Measurements from ENCODE around the gene ITPR2.
"Not testable (repeated sequence)": the region's sequence is repeated elsewhere in the genome, so short reads cannot be mapped to it uniquely, and the experiment has no call there.

Gene ITPR2

DNA sequence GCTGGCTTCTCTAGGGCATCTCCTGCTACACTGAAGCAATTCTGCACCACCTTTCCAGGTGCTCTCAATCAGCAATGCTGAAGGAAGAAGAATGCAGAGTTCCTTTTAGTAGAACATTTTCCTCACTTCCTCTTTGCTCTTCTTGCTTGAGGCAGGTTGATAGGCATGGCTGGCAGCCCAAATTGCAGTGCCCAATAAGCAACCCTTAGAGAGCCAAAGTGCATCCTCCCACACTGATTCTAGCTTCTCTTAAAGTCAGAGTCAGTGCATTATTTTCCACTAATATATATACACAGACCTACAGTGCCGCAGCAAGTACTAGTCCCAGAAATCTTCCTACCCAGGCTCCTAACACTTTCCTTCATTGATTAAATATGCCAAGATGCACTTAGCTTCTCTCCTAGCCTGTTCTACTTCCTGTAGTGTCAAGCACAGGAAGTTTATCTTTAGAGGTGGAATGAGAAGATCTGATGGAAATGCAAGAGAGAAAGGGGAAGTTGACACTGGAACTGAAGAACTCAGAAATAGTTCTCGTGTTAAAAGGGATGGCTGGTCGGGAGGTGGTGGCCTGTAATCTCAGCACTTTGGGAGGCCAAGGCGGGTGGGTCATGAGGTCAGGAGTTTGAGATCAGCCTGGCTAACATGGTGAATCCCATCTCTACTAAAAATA lies 504.9 kb downstream of the ITPR2 start:
- DNase-seq = no peak

DNA sequence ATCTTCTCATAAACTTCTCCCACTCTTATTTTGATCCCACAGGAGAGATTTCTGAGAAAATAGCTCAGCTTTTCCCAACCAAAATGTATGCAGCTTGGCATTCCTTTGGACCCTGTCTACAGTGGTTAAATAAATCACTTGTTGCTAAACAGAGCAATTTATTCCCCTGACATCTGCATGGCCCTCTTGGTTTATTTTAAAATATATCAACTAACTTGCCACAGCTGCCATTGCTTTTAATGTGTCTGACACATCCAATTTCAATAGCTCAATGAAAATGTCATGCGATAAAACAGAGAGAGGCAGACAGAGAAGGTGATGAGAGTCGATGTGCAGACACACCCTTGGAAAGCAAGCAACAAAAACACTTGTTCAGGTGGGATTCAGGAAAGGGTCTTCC lies 509.3 kb downstream of the ITPR2 start:
- no peak for DNase-seq

DNA sequence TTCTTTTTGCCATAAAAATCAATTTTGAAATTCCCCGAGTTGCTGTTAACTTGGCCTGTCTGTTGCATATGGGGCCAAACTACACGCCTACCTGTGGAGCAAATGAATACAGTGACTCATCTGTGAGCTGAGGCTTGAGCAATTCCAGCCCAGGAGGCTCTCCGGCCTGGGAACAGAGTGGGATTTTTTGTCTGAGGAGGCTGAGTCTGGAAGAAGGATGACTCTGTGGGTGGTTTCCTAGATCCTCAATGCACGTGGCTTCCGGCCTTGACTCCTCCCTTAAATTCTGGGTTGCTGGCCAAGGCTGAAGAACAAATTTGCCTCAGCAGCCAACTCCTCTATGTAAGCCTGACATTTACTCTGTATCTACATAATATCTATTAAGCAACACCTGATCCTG lies 513.5 kb downstream of the ITPR2 start:
- DNase-seq = no peak

DNA sequence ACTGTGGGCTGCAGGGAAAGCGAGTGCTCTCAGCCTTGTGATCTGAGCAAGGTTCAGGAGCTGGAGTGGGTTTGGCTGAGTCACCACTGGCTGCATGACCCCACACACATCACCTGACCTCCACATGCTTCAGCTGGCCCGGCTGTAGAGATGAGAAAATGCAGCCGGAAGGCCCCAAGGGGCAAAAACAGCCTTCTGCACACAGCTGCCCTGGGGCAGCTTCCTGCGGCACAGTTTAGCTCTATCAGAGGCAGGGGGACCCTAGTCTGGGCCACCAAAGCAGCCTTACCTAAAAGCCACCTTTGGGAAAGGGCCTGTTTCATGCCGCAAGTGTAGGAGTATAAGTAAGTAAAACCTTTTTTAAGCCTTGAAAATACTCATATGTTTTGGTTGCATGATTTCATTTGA lies 514.3 kb downstream of the ITPR2 start:
- DNase-seq = no peak

DNA sequence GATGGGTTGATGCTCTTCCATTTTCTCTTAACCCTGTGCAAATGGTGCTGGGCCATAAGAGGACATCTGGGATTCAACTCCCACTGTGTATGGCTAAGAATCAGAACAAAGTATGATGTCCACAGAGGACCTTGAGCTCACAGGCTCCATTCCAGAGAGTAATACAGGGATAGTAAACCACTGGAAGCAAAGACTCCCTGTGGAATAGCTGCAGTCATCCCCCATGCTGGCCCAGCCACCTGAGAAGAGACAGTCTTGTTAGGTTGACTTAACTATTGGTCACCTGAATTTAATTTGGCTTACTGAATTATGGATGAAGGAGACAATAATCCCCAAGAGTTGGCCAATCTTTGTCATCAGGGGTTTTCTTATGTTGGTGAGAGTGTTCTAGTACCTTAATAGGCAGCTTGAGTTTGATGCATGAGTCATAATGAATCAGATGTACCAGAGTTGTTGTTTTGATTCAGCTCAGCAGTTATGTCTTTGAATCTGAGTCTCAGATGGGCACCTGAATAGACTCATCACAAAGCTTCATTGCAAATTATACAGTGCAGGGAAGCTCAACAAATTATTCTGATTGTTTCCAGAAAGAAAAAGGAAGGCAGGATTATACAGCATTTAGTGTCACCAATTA lies 514.9 kb downstream of the ITPR2 start:
- DNase-seq = no peak

DNA sequence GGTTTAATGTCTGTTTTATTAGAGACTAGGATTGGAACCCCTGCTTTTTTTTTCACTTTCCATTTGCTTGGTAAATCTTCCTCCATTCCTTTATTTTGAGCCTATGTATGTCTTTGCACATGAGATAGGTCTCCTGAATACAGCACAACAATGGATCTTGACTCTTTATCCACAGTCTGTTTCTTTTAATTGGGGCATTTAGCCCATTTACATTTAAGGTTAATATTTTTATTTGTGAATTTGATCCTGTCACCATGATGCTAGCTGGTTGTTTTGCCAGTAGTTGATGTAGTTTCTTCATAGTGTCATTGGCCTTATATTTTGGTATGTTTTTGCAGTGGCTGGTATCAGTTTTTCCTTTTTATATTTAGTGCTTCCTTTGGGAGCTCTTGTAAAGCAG lies 518.9 kb downstream of the ITPR2 start:
- DNase-seq = not testable (repeated sequence)

DNA sequence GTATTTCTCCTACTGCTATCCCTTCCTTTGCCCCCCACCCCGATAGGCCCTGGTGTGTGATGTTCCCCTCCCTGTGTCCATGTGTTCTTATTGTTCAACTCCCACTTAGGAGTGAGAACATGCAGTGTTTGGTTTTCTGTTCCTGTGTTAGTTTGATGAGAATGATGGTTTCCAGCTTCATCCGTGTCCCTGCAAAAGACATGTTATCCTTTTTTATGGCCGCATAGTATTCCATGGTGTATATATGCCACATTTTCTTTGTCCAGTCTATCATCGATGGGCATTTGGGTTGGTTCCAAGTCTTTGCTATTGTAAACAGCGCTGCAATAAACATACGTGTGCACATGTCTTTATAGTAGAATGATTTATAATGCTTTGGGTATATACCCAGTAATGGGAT lies 522.5 kb downstream of the ITPR2 start:
- DNase-seq = not testable (repeated sequence)

DNA sequence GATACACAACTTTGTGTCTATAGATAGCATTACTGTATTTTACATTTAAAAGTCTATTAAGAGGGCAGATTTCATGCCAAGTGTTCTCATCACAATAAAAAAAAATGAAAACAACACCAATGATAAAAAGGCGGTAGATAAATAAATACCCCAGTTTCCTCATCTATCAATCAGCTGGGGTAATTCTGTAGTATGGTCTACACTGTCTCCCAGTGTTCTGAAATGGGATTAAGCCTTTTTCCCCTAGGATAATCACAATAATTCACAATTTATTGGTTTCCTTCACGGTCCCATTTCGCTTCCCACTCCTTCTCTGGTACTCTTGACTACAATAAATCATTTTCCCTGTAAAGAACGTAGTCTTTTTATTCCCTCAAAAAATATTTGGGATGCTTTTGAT lies 523.4 kb downstream of the ITPR2 start:
- DNase-seq = no peak

DNA sequence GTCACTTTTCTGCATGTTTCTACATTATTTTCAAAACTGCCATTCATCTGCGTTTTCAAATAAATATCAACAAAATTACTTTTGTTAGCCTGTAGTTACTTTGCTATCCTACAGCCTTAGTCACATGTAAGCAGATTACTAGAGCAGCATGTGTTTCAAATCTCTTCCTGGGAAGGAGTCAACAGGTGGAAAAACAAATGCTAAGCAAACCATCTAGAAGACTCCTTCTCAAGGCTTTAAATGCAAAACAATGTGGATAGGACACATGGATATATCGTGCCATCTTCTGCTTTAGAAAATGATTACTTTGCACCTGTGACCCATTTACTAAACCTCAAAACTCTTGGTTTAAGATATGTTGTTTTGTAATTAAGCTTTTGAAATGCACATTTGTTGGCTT lies 528.7 kb downstream of the ITPR2 start:
- DNase-seq = no peak

DNA sequence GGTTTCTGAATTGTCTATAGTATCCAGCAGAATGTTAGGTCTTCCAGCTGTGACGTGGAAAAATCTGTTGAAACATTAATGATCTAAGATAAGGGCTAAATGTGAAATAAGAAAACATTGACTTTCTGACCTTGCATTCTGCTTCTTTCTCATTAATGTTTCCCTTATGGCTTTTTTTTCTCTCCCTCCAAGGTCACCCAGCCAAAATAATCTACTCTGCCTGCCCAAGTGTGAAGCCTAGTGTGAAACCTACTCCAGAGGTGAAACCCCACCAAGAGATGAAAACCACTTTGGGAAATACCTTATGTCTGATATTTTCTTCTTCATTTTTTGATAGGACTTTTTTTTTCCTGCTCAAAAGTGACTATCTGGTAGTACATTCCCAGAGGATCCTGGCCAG lies 529.6 kb downstream of the ITPR2 start:
- DNase-seq = no peak

DNA sequence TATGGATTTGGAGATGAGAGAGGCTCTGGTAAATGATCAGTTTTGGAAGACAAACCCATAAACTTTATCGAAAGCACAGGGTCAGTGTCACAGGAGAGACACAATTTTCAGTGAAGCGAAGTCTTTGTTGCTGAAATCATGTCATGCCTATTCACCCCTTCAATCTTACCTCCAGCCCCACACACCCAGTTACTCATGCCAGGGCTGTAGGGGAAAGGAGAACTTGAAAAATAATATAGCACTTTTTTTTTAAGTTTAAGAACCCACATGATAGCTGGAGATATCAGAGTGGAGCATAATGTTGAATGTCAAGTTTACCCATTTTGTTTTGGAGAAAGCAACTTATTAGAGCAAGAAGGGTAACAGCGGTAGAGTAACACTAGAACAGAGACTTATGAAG lies 530.2 kb downstream of the ITPR2 start:
- no peak for DNase-seq

DNA sequence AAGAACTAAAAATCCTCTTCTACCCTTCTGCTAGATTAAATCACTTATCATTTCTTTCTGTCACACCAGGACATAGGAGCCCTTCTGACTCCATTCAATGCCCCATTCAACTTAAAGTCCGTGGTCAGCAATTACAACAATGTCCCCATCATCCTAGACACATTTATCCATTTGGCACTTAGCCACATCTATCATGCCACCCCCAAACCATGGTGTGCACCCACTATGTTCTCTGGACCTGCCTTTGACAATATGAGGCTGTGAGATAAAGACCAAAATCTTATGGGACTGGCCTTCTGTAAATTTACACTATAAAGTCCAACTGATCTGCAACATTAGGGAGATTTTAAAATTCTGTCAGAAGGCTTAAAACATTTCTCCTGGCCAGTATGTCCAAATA lies 533.2 kb downstream of the ITPR2 start:
- no peak for DNase-seq

DNA sequence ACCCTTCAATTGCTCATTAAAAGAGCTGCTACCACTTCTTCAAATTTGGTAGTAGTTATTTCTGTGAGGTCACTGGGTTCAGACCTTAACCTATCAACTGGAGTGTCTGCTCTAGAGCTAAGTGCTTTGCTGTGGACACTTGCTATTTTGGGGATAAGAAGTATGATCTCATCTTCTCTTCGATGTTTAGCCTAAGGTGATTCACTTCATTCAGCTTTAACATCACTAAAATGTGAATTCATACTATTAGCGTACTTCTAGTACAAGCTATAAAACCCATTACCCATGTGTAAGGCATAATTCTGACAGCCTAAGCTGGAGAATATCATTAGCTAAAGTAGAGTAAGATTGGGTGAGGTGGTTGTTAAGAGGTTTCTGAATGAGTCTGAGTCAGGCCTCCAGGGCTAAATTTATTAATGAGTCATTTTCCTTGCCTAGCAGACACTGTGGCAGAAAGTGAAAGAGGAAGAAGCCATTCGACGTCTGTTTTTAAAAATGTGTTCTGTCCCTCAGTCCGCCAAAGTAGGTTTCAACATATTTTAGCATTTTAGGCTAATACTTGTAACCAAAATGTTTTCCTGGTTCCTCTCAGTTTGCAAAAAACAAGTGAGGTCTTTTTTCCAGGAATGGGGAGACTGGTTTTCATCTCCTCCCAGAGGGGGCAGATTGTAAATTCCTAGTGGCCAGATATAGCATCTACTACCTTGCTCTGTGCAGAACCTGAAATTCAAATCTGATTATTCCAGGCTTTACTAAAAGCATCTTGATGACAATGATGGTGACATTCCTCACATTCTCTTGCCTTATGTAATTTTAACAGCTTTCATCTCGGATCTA lies 534.0 kb downstream of the ITPR2 start:
- DNase-seq = no peak

DNA sequence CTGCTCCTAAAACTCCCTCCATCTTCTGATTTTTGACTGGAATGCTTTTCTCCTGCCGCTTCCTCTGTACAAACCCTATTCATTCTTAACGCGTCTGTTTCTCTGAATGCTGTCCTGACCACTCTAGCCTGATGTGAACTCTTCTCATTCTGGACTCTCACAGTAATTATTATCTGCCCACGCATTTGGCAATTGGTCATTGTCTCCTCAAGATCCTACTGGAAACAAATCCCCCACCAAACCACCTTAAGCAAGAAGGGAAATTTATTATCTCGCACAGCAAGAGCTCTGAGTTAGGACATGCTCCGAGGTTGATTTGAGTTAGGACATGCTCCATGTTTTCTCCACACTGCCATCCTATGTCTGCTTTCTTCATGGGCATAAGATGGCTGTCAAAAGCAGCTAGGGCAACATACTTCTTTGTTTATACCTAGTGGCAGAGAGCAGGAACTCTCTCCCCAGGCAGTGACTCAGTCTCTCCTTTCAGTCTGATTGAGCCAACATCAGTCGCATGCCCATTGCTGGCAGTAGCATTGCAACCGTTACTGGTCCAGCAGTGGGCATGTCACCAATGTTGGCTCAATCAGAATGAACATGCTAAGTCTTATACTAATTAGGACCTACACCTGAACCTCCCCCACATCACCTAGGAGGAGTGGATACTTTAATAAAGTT lies 535.5 kb downstream of the ITPR2 start:
- DNase-seq = no peak

DNA sequence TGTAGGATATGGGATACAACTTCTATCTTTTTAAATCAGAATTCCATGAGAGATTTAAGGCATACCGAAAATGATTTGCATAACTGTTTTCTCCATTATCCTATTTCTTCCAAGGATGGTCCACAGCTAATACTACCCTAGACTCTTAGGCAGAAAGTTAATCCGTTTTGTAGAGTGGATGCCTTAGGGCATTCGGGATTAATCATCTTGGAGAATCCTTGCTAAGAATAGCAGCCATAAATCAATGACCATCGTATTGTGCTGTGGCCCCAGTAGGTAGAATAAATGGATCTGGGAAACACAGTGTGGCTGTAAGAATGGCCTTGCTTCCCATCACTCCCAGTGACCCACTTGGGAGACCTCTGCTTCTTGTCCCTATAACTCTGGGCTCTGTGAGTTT lies 538.0 kb downstream of the ITPR2 start:
- no peak for DNase-seq

DNA sequence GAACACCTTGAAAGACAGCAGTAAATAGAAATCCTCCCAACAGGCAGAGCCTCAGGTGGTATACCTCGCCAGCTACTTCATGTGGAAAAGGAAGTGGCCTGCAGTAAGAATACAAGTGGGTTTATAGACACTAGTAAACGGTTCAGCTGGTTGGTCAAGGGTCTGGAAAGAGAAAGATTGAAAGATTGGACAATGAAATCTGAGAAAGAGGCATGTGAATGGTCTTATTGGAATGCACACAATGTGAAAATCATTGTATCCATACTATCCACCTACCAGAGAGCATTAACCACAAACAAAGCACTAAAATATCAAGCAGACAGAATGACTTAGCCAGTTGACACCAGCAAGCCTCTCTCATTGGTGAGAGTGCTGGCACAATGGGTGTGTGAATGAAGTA lies 539.4 kb downstream of the ITPR2 start:
- no peak for DNase-seq

DNA sequence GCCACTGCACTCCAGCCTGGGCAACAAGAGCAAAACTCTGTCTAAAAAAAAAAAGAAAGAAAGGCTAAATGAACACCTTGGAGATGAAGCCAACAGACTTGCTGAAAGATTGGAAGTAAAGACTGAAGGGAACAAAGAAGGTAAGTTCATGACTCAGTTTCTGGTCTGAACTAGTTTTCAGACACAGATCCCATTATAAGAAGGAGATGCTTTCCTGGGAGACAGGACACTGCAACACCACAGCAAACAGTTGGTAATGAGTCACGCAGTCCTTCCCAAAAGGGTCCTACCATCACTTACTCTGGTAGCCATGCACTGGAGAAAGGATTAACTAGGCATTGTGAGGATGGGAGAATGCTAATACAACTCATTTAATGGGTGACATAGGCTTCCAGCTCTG lies 540.4 kb downstream of the ITPR2 start:
- DNase-seq = no peak

DNA sequence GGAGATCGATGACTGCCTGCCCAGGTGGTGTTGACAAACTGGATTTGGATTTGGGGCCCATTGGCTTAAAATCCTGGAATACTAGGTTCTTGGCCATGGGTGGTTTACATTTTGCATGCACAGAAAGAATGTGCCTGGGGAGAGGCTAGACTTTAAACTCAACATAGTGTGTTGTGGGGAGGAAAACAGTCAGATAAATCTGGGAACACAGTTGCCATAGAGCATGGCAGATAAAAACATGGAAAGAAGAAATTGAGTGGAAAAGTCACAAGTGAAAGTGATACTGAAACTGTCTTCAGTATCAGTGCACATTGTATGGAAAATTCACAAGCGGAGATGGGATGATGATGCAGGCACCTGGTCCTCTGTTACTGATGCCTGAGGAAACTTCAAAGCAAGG lies 542.4 kb downstream of the ITPR2 start:
- no peak for DNase-seq

DNA sequence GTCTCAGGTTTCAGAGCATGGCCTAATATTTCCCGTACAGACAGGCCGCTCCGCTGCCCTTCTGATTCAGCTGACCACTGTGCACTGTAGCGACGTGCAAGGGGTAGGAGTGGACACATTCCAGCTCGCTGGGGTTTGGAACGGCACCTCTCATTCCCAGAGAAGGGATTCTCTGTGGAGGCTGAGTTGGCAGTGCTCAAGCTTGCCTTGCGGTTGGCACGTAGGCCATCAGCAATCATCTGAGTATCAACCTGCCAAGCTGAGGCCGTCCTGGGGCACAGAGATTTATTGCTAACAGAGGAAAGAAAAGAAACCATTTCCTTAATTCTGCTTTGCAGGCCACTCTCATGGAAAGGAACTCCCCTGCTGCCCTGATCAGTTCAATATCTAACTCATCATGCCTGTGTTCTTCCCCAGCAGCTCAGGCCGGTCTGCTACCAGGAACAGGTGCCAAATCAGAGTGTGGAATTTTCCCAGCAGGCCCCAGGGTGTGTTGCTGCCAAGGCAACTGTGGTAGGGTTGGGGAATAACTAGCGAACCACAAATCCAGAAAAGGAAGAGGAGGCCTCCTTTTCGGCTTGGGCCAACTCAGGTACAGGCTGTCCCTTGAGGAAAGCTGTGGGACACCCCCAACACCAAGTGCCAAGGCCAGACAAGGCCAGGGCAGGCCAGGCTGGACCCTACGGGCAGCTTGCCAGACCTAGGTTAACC lies 545.2 kb downstream of the ITPR2 start:
- DNase-seq = peak; percentile 22
